ENCODE data around the gene PEPD. TPM values are rescaled to one million over a fixed set of nuclear protein-coding genes. Genes with fewer than 3 reads are reported as not detected.

The PEPD gene
- total and polyA plus RNA-seq, 2 of the 4 experiments (the other 2 are of a cell fraction) = 36.7 to 88.4 TPM

GRCh38 chr19:33546656-33547055, 25.1 kb upstream of the PEPD start:
- POLR2A ChIA-PET (ENCODE audit: unreplicated experiment) = no interaction called here

More at GRCh38 chr19:33546656-33547055, 25.1 kb upstream of the PEPD start:
- Histone ChIP-seq H3K36me3 (ENCODE audit: control insufficient read depth, insufficient read depth, low read length) (no peaks in the 10 kb centered on the region), H3K27ac (ENCODE audit: insufficient read depth, low read length) (no peak overlapping the region), H3K23ac (ENCODE audit: low read depth, low read length) (no peak overlapping the region), H2BK120ac (ENCODE audit: low read depth, low read length) (no peak overlapping the region), H3K4ac (ENCODE audit: low read depth, low read length) (no peak overlapping the region), H3K9me3 (ENCODE audit: control insufficient read depth, insufficient read depth, low read length) (no peaks in the 10 kb centered on the region), H3K27me3 (ENCODE audit: control insufficient read depth, insufficient read depth, low read length) (no peaks in the 10 kb centered on the region), H3K79me1 (ENCODE audit: low read depth in 1 of 2, low read length in 2 of 2) (no peaks in the 10 kb centered on the region), H4K20me1 (ENCODE audit: insufficient read depth, low read length) (no peaks in the 10 kb centered on the region), H2AFZ (replicated peaks; ENCODE audit: low read length, poor library complexity) (no peak overlapping the region), H3K9me1 (ENCODE audit: insufficient read depth, low read length) (no peaks in the 10 kb centered on the region), H3K9ac (ENCODE audit: low read depth, low read length) (no peak overlapping the region), H2BK20ac (ENCODE audit: low read depth, low read length) (no peak overlapping the region), H4K8ac (ENCODE audit: low read depth in 2 of 2, low read length in 2 of 2) (no peak overlapping the region), H3K4me3 (ENCODE audit: insufficient read depth, low read depth, low read length) (no peak overlapping the region), H2BK15ac (ENCODE audit: low read depth, low read length) (no peak overlapping the region), H4K91ac (ENCODE audit: insufficient read depth, low read depth, low read length) (no peak overlapping the region), H4K5ac (ENCODE audit: low read depth, low read length) (no peak overlapping the region), H3K56ac (ENCODE audit: extremely low read depth, insufficient read depth, low read length) (no peak overlapping the region), H3K4me1 (ENCODE audit: control insufficient read depth, insufficient read depth, low read length) (no peaks in the 10 kb centered on the region), H2AK9ac (replicated peaks; ENCODE audit: low read depth, low read length, poor library complexity) (no peak overlapping the region), H2AK5ac (ENCODE audit: low read depth, low read length) (no peak overlapping the region), H2BK5ac (ENCODE audit: low read depth, low read length, poor library complexity, severe bottlenecking) (no peak overlapping the region), H3K18ac (ENCODE audit: low read depth, low read length) (no peak overlapping the region), H3K4me2 (ENCODE audit: low read depth, low read length) (no peak overlapping the region), H3K14ac (replicated peaks; ENCODE audit: low read depth, low read length) (no peak overlapping the region)
- CTCF ChIA-PET = no interaction called here
- no peak for ATAC-seq (ENCODE audit: low read depth)
- intact Hi-C loops (cut with micrococcal nuclease) = no loop called here
- DNase-seq = no peak
- dilution Hi-C loops (cut with HindIII; ENCODE audit: low sequenced_read_pairs, unreplicated experiment) = no loop called here
- TF ChIP-seq BHLHE40 (IDR thresholded peaks at IDR 0.05; ENCODE audit: low read depth, low read length) (no peak), USF2 (IDR thresholded peaks at IDR 0.05; ENCODE audit: low read depth, low read length) (no peak), POLR2A (IDR thresholded peaks at IDR 0.05; ENCODE audit: low read depth, low read length) (no peak), MAFK (IDR thresholded peaks at IDR 0.05; ENCODE audit: low read depth, low read length) (no peak), NFE2L2 (IDR thresholded peaks at IDR 0.05; ENCODE audit: low read depth, low read length) (no peak), CHD1 (IDR thresholded peaks at IDR 0.05; ENCODE audit: low read depth, low read length) (no peak), CTCF (conservative IDR thresholded peaks at IDR 0.05; ENCODE audit: low read depth, low read length) (no peak), RAD21 (IDR thresholded peaks at IDR 0.05; ENCODE audit: low read length) (no peak), FOS (IDR thresholded peaks at IDR 0.05; ENCODE audit: low read depth, low read length) (no peak), ELK1 (IDR thresholded peaks at IDR 0.05; ENCODE audit: borderline replicate concordance, low read depth, low read length) (no peak), SMC3 (IDR thresholded peaks at IDR 0.05; ENCODE audit: low read depth, low read length) (no peak), MXI1 (IDR thresholded peaks at IDR 0.05; ENCODE audit: borderline replicate concordance, low read depth, low read length) (no peak), CEBPB (IDR thresholded peaks at IDR 0.05; ENCODE audit: low read depth, low read length) (no peak), RCOR1 (IDR thresholded peaks at IDR 0.05; ENCODE audit: insufficient replicate concordance, low read length) (no peak), RFX5 (IDR thresholded peaks at IDR 0.05; ENCODE audit: low read depth, low read length) (no peak), MAZ (IDR thresholded peaks at IDR 0.05; ENCODE audit: borderline replicate concordance, low read depth, low read length) (no peak)
- no TSS peak for BruUV-seq (replicated peaks)
- WGBS, 2 experiments (ENCODE audit: extremely low coverage in 2 of 2, insufficient read length in 1 of 2) = 83% methylated on average over 4 of the region's 5 CpGs; no CpG with 5 or more reads in 1 of the 2 experiments
- in situ Hi-C loops (cut with MboI; ENCODE audit: low sequenced_read_pairs) = no loop called here
